ENCODE measurements around the gene SPRR2B.

- no peak for TF ChIP-seq POLR2A (IDR thresholded peaks at IDR 0.05)
- no peak for TF ChIP-seq CTCF (IDR thresholded peaks at IDR 0.05)
These were observed 45.6 kb downstream of the SPRR2B start for GRCh38 chr1:153025797-153026196.

Measured in Peyer's patch (tissue), 4 donors.